Vagina (tissue), 2 donors: ENCODE results near the gene SYF2. TPM values are rescaled to one million over a fixed set of nuclear protein-coding genes. Genes with fewer than 3 reads are reported as not detected.
"Not testable (repeated sequence)": the region's sequence is repeated elsewhere in the genome, so short reads cannot be mapped to it uniquely, and the experiment has no call there.

Experiments used
- DNase-seq, 2 donors: peaks; one replicate each; pipeline ENCODE4 v3.0.0-alpha.2; 2017; ENCODE audit errors: extremely low spot score in 2 of 2
- H3K27ac ChIP-seq: fragments of 200-600 bp; sonication (generic); one replicate; pipeline ENCODE4 v1.5.1; 2019
- H3K27me3 ChIP-seq: fragments of 200-600 bp; sonication (generic); one replicate; pipeline ENCODE4 v1.5.1; 2019
- H3K36me3 ChIP-seq, 2 donors: fragments of 200-600 bp; sonication (generic); one replicate each; pipeline ENCODE4 v1.5.1; 2017 to 2019
- H3K4me1 ChIP-seq: fragments of 200-600 bp; sonication (generic); one replicate; pipeline ENCODE4 v1.5.1; 2019
- H3K4me3 ChIP-seq, 2 donors: fragments of 200-600 bp; sonication (generic); 1 replicate in 1 of 2; 2 replicates in 1 of 2; pipeline ENCODE4 v1.5.1; 2016 to 2019
- H3K9me3 ChIP-seq: fragments of 200-600 bp; sonication (generic); one replicate; pipeline ENCODE4 v1.5.1; 2019
- POLR2A ChIP-seq, 2 donors: fragments of 450-650 bp; IDR thresholded peaks; one replicate each; pipeline ENCODE4 v1.6.1; 2017; ENCODE audit warnings: antibody characterized with exemption in 2 of 2, mild to moderate bottlenecking in 2 of 2, moderate library complexity in 2 of 2
- POLR2AphosphoS5 ChIP-seq, 2 donors: sonication (generic); formaldehyde crosslinking; IDR thresholded peaks; one replicate each; pipeline ENCODE4 v1.9.0; 2017; ENCODE audit warnings: antibody characterized with exemption in 2 of 2, mild to moderate bottlenecking in 2 of 2, low read depth in 1 of 2; ENCODE audit not compliant: insufficient read depth in 1 of 2
- intact Hi-C: fragments of 100-400 bp; cut with DNase I; formaldehyde crosslinking; loops from one replicate; pipeline ENCODE4 v1.15.1; 2023
- total RNA-seq: library from RNA; depleted of rRNA; stranded (reverse); fragments of >200 nt; gene quantifications from one replicate; pipeline ENCODE4 v1.2.3, GENCODE V29; 2016
- TF ChIP-seq, protein P1 (sequence below), 3 experiments: fragments of 450-650 bp in 2 of 3; fragments of 200-600 bp in 1 of 3; sonication (generic) in 1 of 3; IDR thresholded peaks; one replicate each; pipeline ENCODE4 v1.5.1; 2017 to 2019; ENCODE audit warnings: antibody characterized with exemption in 3 of 3, mild to moderate bottlenecking in 2 of 3, moderate library complexity in 2 of 3

Gene SYF2
- 28.7 TPM for total RNA-seq

DNA sequence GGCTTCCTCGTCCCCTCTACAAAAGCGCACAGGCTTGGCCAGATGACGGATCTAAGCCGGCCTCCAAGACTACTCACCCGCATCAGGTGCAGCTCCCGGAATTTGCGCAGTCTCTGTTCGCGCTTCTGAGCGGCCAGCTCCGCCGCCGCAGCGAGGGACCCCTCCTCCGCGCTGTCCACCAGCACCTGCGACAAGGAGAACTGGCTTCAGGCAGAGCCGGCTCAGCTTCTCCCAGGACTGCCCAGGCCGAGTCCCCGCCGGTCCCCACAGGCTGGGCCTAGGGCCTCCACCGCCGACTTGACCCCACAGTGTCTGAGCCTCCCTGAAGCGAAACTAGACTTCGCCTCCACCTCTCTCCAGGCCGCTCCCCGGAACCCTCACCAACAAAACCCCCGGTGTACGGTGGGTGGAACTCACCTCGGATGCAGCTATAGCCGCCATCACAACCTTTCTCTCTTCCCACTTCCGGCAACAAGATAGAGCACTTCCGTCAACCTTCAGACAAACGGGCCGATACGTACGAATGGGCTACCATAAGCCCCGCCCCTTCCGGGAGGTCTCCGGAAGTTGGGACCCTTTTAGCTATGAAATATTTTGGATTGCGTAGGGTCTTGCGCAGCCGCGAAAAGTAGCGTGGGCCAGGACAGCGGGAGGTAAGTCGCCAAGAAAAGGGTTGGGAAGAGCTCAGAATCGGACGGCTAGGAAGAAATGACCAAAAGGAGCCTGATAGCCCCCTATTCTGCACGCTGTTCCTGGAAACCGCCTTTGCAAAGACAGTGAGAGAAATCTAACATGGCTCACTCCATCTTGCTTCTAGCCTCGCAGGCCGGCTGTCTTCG is at the start of gene SYF2:
TSS of gene SYF2 (minus strand) at position 476 of the 839 bp plus-strand sequence. CDS start at position 441, 35 bp downstream.
- Histone ChIP-seq H3K36me3 (peaks cover 0 to 22% of the 10 kb centered on the region in 2 donors), H3K27me3 (no peaks in the 10 kb centered on the region), H3K4me3 (peak within 1 kb of the TSS; percentile 74 to 79), H3K27ac (peak within 1 kb of the TSS; percentile 93), H3K4me1 (peaks cover 31% of the 10 kb centered on the region), H3K9me3 (no peaks in the 10 kb centered on the region)
- DNase-seq: peak in 1 of 2 donors; percentile 94
- TF ChIP-seq, protein P1, sequence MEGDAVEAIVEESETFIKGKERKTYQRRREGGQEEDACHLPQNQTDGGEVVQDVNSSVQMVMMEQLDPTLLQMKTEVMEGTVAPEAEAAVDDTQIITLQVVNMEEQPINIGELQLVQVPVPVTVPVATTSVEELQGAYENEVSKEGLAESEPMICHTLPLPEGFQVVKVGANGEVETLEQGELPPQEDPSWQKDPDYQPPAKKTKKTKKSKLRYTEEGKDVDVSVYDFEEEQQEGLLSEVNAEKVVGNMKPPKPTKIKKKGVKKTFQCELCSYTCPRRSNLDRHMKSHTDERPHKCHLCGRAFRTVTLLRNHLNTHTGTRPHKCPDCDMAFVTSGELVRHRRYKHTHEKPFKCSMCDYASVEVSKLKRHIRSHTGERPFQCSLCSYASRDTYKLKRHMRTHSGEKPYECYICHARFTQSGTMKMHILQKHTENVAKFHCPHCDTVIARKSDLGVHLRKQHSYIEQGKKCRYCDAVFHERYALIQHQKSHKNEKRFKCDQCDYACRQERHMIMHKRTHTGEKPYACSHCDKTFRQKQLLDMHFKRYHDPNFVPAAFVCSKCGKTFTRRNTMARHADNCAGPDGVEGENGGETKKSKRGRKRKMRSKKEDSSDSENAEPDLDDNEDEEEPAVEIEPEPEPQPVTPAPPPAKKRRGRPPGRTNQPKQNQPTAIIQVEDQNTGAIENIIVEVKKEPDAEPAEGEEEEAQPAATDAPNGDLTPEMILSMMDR (IDR thresholded peaks at IDR 0.05): no peak
- TF ChIP-seq POLR2AphosphoS5 (IDR thresholded peaks at IDR 0.05; ENCODE audit: insufficient read depth in 1 of 2, low read depth in 1 of 2) (peak; percentile 81 to 93), POLR2A (IDR thresholded peaks at IDR 0.05) (peak in 1 of 2 donors; percentile 74)
- intact Hi-C loops: no loop called here

DNA sequence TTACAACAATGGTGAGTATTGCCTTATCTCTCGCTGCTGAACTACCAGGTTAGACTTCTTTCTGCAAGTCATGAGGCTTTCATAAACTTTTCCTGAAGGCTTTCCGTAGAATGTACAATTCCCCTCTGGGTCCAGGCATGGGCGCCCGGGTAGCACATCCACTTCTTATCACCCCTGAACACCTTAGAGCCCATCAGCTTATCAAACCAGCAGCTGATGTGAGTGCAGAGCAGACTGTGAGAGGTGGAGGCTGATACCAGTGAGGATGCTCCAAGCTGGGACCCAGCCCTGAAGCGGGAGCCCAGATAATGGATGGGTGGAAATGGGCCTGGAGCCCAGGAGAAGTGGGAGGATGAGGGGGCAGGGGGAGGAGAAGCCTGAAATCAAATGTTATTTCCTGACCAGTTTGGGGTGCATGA is 47.4 kb upstream of the SYF2 start:
- H3K4me3 ChIP-seq, H3K27ac ChIP-seq, H3K9me3 ChIP-seq, H3K36me3 ChIP-seq, H3K27me3 ChIP-seq, intact Hi-C loops, H3K4me1 ChIP-seq, DNase-seq: not testable (repeated sequence)

DNA sequence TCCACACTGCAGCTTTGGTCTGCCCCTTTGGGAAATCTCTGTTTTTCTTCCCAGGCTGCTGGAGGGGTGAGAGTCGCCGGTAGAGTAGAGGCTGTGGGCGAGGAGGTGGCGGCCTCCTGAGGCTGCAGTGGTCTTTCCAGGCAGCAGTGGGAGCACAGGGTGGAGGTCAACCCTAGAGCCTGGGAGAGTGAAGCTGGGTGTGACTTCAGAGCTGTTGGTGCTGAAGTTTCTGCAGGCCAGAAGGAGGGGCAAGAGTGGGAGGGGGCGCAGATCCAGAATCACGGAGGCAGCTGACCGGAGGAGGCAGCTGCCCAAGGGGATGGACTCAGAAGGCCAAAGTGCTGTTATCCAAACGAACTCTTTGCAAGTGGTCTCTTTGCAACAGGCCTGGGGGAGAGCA is 46.5 kb upstream of the SYF2 start:
- H3K27me3 ChIP-seq, intact Hi-C loops: not testable (repeated sequence)

DNA sequence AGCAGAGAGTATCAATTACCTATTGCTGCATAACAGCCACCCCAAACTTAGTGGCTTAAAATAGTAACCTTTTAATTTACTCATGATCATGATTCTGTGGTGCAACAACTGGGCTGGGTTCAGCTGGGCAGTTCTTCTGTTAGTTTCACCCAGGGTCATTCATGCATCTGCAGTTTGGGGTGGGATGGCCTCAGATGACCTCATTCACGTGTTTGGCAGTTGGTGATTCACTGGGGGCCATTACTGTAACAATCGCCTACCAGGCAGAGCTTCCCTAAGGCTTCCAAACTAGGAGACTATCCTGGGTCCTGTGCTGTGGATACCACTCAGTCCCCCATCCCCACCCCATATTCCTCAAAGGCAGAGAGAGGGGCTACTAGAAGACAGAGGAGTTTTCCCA is 46.1 kb upstream of the SYF2 start:
- H3K4me1 ChIP-seq, H3K27ac ChIP-seq, intact Hi-C loops, H3K36me3 ChIP-seq, H3K4me3 ChIP-seq, DNase-seq, H3K9me3 ChIP-seq, H3K27me3 ChIP-seq: not testable (repeated sequence)

More for the DNA sequence above, 46.5 kb upstream of the SYF2 start:
- not testable (repeated sequence) for DNase-seq, H3K4me1 ChIP-seq, H3K4me3 ChIP-seq, H3K27ac ChIP-seq, H3K36me3 ChIP-seq, H3K9me3 ChIP-seq

DNA sequence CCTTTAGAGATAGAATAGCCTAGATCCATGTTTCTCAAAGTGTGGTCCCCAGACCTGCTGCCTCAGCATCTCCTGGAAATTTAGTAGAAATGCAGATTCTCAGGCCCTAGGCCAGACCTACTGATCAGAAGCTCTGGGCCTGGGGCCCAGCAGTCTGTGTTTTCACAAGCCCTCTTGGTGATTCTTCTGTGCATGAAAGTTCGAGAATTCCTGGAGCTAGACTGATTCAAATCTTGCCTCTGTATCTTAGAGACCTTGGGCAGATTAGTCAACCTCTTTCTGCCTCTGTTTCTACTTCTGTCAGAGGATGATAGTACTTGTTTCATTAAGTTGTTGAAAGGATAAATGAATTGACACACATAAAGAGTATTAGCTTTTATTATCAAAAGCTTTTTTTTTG is 45.0 kb upstream of the SYF2 start:
- H3K27me3 ChIP-seq, H3K4me3 ChIP-seq, H3K27ac ChIP-seq, DNase-seq, H3K36me3 ChIP-seq, H3K4me1 ChIP-seq, H3K9me3 ChIP-seq, intact Hi-C loops: not testable (repeated sequence)

DNA sequence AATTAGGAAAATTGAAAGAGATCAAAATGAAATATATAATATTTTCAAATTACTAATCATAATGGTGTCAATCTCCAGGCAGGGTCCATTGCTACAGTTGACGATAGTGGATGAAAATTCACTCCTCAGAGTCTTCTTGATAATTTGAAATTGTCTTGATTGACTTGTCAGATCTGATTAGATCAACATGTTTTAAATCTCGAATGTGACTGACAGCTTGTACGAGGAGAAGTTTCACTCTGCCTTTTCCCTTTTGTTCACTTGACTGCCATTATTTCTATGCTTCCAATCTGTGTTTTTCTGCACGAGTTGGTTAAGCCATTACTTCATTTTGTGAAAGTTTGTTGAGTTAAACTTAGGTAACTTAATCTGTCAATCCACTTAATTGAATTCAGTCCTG is 43.3 kb upstream of the SYF2 start:
- DNase-seq, H3K27me3 ChIP-seq, H3K4me3 ChIP-seq, H3K36me3 ChIP-seq, H3K4me1 ChIP-seq, intact Hi-C loops, H3K27ac ChIP-seq, H3K9me3 ChIP-seq: not testable (repeated sequence)

DNA sequence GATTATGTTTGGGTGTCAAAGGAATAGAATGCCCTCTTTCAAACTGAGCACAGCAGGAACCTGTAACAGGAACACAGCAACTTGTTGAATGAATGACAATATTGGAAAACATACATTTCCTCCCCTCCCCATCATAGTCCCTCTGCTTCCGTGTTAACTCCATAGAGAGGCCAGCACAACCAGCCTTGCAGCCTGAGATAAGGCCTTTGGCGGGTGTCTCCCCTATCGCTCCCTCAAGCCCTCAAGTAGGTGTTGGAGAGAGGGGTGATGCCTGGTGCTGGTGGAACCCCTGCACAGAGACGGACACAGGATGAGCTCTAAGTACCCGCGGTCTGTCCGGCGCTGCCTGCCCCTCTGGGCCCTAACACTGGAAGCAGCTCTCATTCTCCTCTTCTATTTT is 39.9 kb upstream of the SYF2 start, which contains the start of gene RHD:
TSS of gene RHD (plus strand) at position 272 of the 400 bp plus-strand sequence. CDS start at position 311, 39 bp downstream.
- H3K27me3 ChIP-seq, intact Hi-C loops: not testable (repeated sequence)

DNA sequence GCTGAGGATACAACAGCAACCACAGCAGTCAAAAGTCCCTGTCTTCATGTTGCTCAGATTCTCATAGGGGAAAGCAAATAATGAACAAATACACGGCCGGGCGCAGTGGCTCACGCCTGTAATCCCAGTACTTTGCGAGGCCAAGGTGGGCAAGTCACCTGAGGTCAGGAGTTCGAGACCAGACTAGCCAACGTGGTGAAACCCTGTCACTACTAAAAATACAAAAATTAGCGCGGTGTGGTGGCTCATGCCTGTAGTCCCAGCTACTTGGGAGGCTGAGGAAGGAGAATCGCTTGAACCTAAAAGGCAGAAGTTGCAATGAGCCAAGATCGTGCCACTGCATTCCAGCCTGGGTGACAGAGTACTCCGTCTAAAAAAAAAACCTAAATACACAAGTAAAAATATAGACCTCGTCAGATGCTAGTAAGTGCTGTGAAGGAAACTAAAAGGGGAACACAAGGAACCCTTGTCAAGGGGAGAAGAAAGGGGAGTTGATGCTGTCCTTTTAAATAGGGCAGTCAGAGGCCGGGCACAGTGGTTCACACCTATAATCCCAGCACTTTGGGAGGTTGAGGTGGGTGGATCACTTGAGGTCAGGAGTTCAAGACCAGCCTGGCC is 36.0 kb upstream of the SYF2 start:
- H3K4me1 ChIP-seq, H3K9me3 ChIP-seq, DNase-seq, H3K27me3 ChIP-seq, H3K36me3 ChIP-seq, intact Hi-C loops: not testable (repeated sequence)
- peak overlapping the region; percentile 90 for H3K27ac ChIP-seq
- H3K4me3 ChIP-seq: peak overlapping the region; percentile 30 to 58

More for the DNA sequence above, 39.9 kb upstream of the SYF2 start, which contains the start of gene RHD:
- not testable (repeated sequence) for H3K4me3 ChIP-seq, H3K9me3 ChIP-seq, H3K36me3 ChIP-seq, H3K4me1 ChIP-seq, H3K27ac ChIP-seq, DNase-seq
